ENCODE results near the gene AGER. TPM values are rescaled to one million over a fixed set of nuclear protein-coding genes. Genes with fewer than 3 reads are reported as not detected.

AGER gene
- total and polyA plus RNA-seq, 9 of the 15 experiments (the other 6 are each of a cell fraction or from before 2014, with no cell fraction given): 1.2 to 11.5 (median 4.1) TPM

GRCh38 chr6:32171234-32171633, 12.8 kb downstream of the AGER start:
- H3K9me3 ChIP-seq (replicated peaks; ENCODE audit: control insufficient read depth, insufficient read depth, low read depth, low read length): no peaks in the 10 kb centered on the region
- TF ChIP-seq FUS (optimal IDR thresholded peaks at IDR 0.05; ENCODE audit: low read depth, low read length) (no peak), OTX1 (CRISPR knock-in tag; IDR thresholded peaks at IDR 0.05) (0 out of 2 replicates have a peak, but pooled peaks have one; percentile 56)
- H3K4me3 ChIP-seq: no peak overlapping the region
- peaks cover 62% of the 10 kb centered on the region for H3K36me3 ChIP-seq (ENCODE audit: control insufficient read depth, insufficient read depth, low read length)
- H3K4me1 ChIP-seq (replicated peaks in 1 of 2; ENCODE audit: control insufficient read depth in 2 of 2, insufficient read depth in 2 of 2, low read length in 2 of 2): peaks cover 48 to 66% of the 10 kb centered on the region in 2 experiments
- 96% methylated on average over 6 of the region's 6 CpGs for WGBS (ENCODE audit: insufficient coverage, low coverage, missing lambda C conversion rate)
- no peak for ATAC-seq
- peaks cover 39% of the 10 kb centered on the region for H3K79me2 ChIP-seq (ENCODE audit: control insufficient read depth, insufficient read depth, low read length)
- no peaks in the 10 kb centered on the region for H3K9me1 ChIP-seq (ENCODE audit: control insufficient read depth, insufficient read depth, low read length)
- no peaks in the 10 kb centered on the region for H3K27me3 ChIP-seq (ENCODE audit: control insufficient read depth in 2 of 2, insufficient read depth in 2 of 2, low read length in 2 of 2)
- no peak overlapping the region for H3K4me2 ChIP-seq (ENCODE audit: insufficient read depth, low read length)
- CTCF ChIA-PET (ENCODE audit: low intra/inter-chr PET ratio): no interaction called here
- no peak for DNase-seq (ENCODE audit: extremely low read depth in 1 of 4, low spot score in 3 of 4)
- POLR2A ChIA-PET: interaction anchor here (0.6 to 1.1 kb wide), 4 partner anchors 10 to 32 kb away, joined by 3 to 4 read pairs (median 4); no protein-coding TSS in a partner anchor
- no peaks in the 10 kb centered on the region for H4K20me1 ChIP-seq (replicated peaks; ENCODE audit: control insufficient read depth, insufficient read depth, low read length)
- in situ Hi-C loops (cut with MboI) (no loop called here), intact Hi-C loops (cut with micrococcal nuclease) (loop anchor here (10.0 kb wide), 2 partner anchors 346 to 506 kb away; partner anchors contain the start of genes C6orf47, CSNK2B, GPANK1 and HSPA1B)
- BruUV-seq (replicated peaks): no TSS peak
- no peak overlapping the region for H3K27ac ChIP-seq (ENCODE audit: extremely low read depth, low read depth, low read length)
- no peak for FAIRE-seq
- H3K9ac ChIP-seq (ENCODE audit: insufficient read depth in 1 of 2, low read depth in 2 of 2, low read length in 2 of 2): peak overlapping the region in 1 of 2 experiments; percentile 47; a peak in 1 of 4 replicates
- H2AFZ ChIP-seq (ENCODE audit: low read depth, low read length): no peak overlapping the region

GRCh38 chr6:32170294-32170693, 13.8 kb downstream of the AGER start:
- in situ Hi-C loops (cut with MboI): no loop called here
- intact Hi-C loops (cut with micrococcal nuclease): loop anchor here (10.0 kb wide), 2 partner anchors 345 to 505 kb away; partner anchors contain the start of genes C6orf47, CSNK2B, GPANK1 and HSPA1B
- no TSS peak for BruUV-seq (replicated peaks)
- CTCF ChIA-PET (ENCODE audit: low intra/inter-chr PET ratio): no interaction called here
- WGBS (ENCODE audit: insufficient coverage, low coverage, missing lambda C conversion rate): 84% methylated on average over 11 of the region's 11 CpGs
- no peak for DNase-seq (ENCODE audit: extremely low read depth in 1 of 4, low spot score in 3 of 4)
- Histone ChIP-seq H3K4me1 (replicated peaks in 1 of 2; ENCODE audit: control insufficient read depth in 2 of 2, insufficient read depth in 2 of 2, low read length in 2 of 2) (peaks cover 51 to 69% of the 10 kb centered on the region in 2 experiments), H3K79me2 (ENCODE audit: control insufficient read depth, insufficient read depth, low read length) (peaks cover 32% of the 10 kb centered on the region), H3K36me3 (ENCODE audit: control insufficient read depth, insufficient read depth, low read length) (peaks cover 69% of the 10 kb centered on the region), H3K9me3 (replicated peaks; ENCODE audit: control insufficient read depth, insufficient read depth, low read depth, low read length) (no peaks in the 10 kb centered on the region), H3K4me3 (no peak overlapping the region), H3K27me3 (ENCODE audit: control insufficient read depth in 2 of 2, insufficient read depth in 2 of 2, low read length in 2 of 2) (no peaks in the 10 kb centered on the region), H3K9me1 (ENCODE audit: control insufficient read depth, insufficient read depth, low read length) (no peaks in the 10 kb centered on the region), H3K9ac (ENCODE audit: insufficient read depth in 1 of 2, low read depth in 2 of 2, low read length in 2 of 2) (0 out of 4 replicates have a peak overlapping the region, but pooled peaks of 1 of the 2 experiments have one; percentile 2), H2AFZ (ENCODE audit: low read depth, low read length) (no peak overlapping the region), H3K27ac (ENCODE audit: extremely low read depth, low read depth, low read length) (no peak overlapping the region; the same call in 2 of the 3 replicates), H4K20me1 (replicated peaks; ENCODE audit: control insufficient read depth, insufficient read depth, low read length) (no peaks in the 10 kb centered on the region), H3K4me2 (ENCODE audit: insufficient read depth, low read length) (no peak overlapping the region)
- TF ChIP-seq POLR2G (IDR thresholded peaks at IDR 0.05; ENCODE audit: low read depth, low read length): peak; percentile 43; the same call in 1 of the 2 replicates
- no peak for TF ChIP-seq HLTF (IDR thresholded peaks at IDR 0.05)
- TF ChIP-seq RBFOX2 (IDR thresholded peaks at IDR 0.05; ENCODE audit: low read depth, low read length): 0 out of 2 replicates have a peak, but pooled peaks have one; percentile 20
- FAIRE-seq: no peak
- POLR2A ChIA-PET: no interaction called here
- ATAC-seq: no peak
